IPS-18c (cell line): Measurements from ENCODE around the gene COX7C.
"Not testable (repeated sequence)": the region's sequence is repeated elsewhere in the genome, so short reads cannot be mapped to it uniquely, and the experiment has no call there.

Experiments
- H3K4me3 ChIP-seq: 2 replicates; pipeline ENCODE4 v1.7.0; 2013; ENCODE audit warnings: low read depth, mild to moderate bottlenecking, low read length, moderate library complexity; ENCODE audit not compliant: insufficient read depth
- H3K9me3 ChIP-seq: one replicate; pipeline ENCODE4 v1.6.1; 2013; ENCODE audit warnings: mild to moderate bottlenecking, low read length, moderate library complexity; ENCODE audit not compliant: control insufficient read depth, insufficient read depth

COX7C gene

DNA sequence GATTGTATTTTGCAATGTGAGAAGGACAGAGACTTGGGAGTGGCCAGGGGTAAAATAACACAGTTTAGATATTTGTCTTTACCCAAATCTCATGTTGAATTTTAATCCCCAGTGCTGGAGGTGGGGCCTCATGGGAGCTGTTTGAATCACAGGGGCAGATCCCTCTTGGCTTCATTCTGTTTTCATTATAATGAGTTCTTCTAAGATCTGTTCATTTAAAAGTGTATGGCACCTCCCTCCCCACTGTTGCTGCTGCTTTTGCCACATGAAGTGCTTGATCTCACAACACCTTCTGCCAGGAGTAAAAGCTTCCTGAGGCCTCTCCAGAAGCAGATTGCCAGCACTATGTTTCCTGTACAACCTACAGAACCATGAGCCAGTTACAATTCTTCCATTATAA lies 28.1 kb downstream of the COX7C start:
- no peak overlapping the region for H3K4me3 ChIP-seq

DNA sequence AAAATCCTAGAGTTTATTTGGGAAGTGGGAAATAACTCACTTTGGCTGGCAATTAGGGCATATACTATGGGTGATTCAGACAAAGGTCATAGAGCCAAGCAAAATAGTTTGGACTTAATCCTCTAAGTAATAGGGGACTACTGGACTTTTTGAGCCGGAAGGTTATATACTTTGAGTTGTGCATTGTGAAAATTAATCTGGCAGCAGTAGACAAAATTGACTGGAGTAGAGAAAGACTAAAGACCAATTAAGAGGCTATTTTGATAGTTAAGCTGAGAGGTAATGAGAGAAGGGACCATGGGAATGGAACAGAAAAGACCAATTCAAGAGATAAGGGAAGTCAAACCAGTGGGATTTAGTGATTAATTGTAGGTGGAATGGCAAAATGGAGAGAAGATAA lies 28.9 kb downstream of the COX7C start:
- H3K9me3 ChIP-seq = no peaks in the 10 kb centered on the region
- no peak overlapping the region for H3K4me3 ChIP-seq

More for the DNA sequence above, 28.1 kb downstream of the COX7C start:
- no peaks in the 10 kb centered on the region for H3K9me3 ChIP-seq

- Histone ChIP-seq H3K4me3 (no peak overlapping the region), H3K9me3 (no peaks in the 10 kb centered on the region)
These were observed 32.2 kb downstream of the COX7C start for GRCh38 chr5:86649832-86650505.

GRCh38 chr5:86660771-86661170 lies 43.0 kb downstream of the COX7C start:
- H3K4me3 ChIP-seq, H3K9me3 ChIP-seq: not testable (repeated sequence)

GRCh38 chr5:86664173-86664572 lies 46.4 kb downstream of the COX7C start:
- Histone ChIP-seq H3K9me3 (no peaks in the 10 kb centered on the region), H3K4me3 (no peak overlapping the region)

DNA sequence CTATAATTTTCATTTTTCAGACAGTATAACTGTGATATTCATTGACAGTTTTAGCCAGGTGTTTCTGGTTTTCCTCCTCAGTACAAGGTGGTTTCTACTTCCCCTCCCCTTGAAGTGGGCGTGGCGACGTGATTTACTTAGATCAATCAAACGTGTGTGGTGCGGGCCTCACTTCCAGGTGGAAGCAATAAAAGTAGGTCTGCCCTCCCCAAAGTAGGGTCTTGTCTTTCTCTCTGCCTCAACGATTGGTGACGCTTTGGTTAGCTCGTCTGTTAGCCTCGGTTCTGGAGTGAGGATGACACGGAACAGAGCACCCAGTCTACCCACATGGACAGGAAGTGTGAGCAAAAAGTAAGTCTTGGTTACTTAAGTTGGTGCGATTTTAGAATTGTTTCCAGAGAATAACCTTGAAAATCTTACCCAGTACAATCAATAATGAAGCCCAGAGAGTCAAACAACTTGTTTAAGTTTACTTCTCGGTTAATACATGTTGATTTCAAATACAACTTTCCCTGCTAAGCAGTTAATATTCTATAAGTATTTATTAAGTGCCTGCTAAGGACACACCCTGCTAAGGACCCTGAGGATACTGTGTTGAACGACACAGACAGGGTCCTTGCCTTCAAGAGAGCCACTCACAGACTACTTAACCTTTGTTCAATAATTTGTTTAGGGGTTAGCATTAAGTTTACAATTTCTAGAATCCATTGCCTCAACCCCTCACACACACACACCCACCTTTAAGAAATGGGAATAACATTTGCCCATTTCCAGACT lies 48.4 kb downstream of the COX7C start:
- H3K4me3 ChIP-seq = peak overlapping the region; percentile 31; the same call in 1 of the 2 replicates

DNA sequence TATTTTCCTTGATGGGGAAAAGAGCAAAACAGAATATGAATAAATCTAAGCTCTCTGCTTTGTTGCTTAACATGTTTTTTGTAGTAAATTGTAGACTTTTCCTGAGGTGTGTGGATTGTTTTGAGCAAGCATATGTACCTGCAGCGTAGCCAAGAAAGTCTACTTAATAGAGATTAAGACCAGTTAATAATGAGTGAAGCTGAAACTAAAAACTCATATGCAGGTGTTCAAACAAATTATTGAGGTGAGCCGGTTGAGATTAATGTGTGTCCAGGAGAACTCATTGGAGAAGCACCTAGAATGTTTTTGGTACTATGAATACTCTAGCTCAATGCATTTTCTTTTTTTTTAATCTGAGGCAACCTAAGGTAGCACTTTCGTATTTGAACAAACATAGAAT lies 49.2 kb downstream of the COX7C start:
- Histone ChIP-seq H3K9me3 (no peaks in the 10 kb centered on the region), H3K4me3 (no peak overlapping the region)

More for the DNA sequence above, 48.4 kb downstream of the COX7C start:
- no peaks in the 10 kb centered on the region for H3K9me3 ChIP-seq
